ENCODE measurements around the gene FOLR3.
"Not testable (repeated sequence)": the region's sequence is repeated elsewhere in the genome, so short reads cannot be mapped to it uniquely, and the experiment has no call there.

Gene FOLR3

GRCh38 chr11:72162891-72163492, 27.5 kb downstream of the FOLR3 start:
- no peak for DNase-seq (ENCODE audit: low read depth)
- no peak overlapping the region for H3K4me3 ChIP-seq (ENCODE audit: low read depth, low read length)
- TF ChIP-seq CTCF (conservative IDR thresholded peaks at IDR 0.05; ENCODE audit: low read depth, low read length), result no peak

- not testable (repeated sequence) for DNase-seq (ENCODE audit: low read depth); H3K4me3 ChIP-seq (ENCODE audit: low read depth, low read length)
These were observed 28.7 kb downstream of the FOLR3 start for GRCh38 chr11:72164187-72164586.

GRCh38 chr11:72169046-72169555, 33.6 kb downstream of the FOLR3 start:
- DNase-seq (ENCODE audit: low read depth); H3K4me3 ChIP-seq (ENCODE audit: low read depth, low read length): not testable (repeated sequence)

GRCh38 chr11:72169754-72170153, 34.2 kb downstream of the FOLR3 start:
- H3K4me3 ChIP-seq (ENCODE audit: low read depth, low read length), result not testable (repeated sequence)

GRCh38 chr11:72172043-72172442, 36.5 kb downstream of the FOLR3 start:
- not testable (repeated sequence) for H3K4me3 ChIP-seq (ENCODE audit: low read depth, low read length); DNase-seq (ENCODE audit: low read depth)

More at GRCh38 chr11:72169754-72170153, 34.2 kb downstream of the FOLR3 start:
- not testable (repeated sequence) for DNase-seq (ENCODE audit: low read depth)

- no peak for DNase-seq (ENCODE audit: low read depth)
- no peak for TF ChIP-seq CTCF (conservative IDR thresholded peaks at IDR 0.05; ENCODE audit: low read depth, low read length)
- H3K4me3 ChIP-seq (ENCODE audit: low read depth, low read length), result no peak overlapping the region
These were observed 37.8 kb downstream of the FOLR3 start for GRCh38 chr11:72173291-72173690.

- H3K4me3 ChIP-seq (ENCODE audit: low read depth, low read length), result no peak overlapping the region
- TF ChIP-seq CTCF (conservative IDR thresholded peaks at IDR 0.05; ENCODE audit: low read depth, low read length), result no peak
- DNase-seq (ENCODE audit: low read depth), result no peak
These were observed 39.0 kb downstream of the FOLR3 start for GRCh38 chr11:72174302-72175070.

- no peak for TF ChIP-seq CTCF (conservative IDR thresholded peaks at IDR 0.05; ENCODE audit: low read depth, low read length)
- no peak overlapping the region for H3K4me3 ChIP-seq (ENCODE audit: low read depth, low read length)
- no peak for DNase-seq (ENCODE audit: low read depth)
These were observed 42.1 kb downstream of the FOLR3 start for GRCh38 chr11:72177656-72178055.

- no peak for DNase-seq (ENCODE audit: low read depth)
- no peak overlapping the region for H3K4me3 ChIP-seq (ENCODE audit: low read depth, low read length)
- no peak for TF ChIP-seq CTCF (conservative IDR thresholded peaks at IDR 0.05; ENCODE audit: low read depth, low read length)
These were observed 43.7 kb downstream of the FOLR3 start for GRCh38 chr11:72179049-72179803.
